ENCODE results near the gene NDUFB11.

GRCh38 chrX:47185241-47185640, 40.7 kb upstream of the NDUFB11 start:
- no peak for TF ChIP-seq CTCF (IDR thresholded peaks at IDR 0.05)
- TF ChIP-seq POLR2AphosphoS5 (IDR thresholded peaks at IDR 0.05) = no peak
- TF ChIP-seq EP300 (IDR thresholded peaks at IDR 0.05; ENCODE audit: low read depth) = no peak

Measured in transverse colon (tissue), 4 donors.